Lower leg skin (tissue), 3 donors: ENCODE results near the gene MPST.

Source experiments
- POLR2A ChIP-seq, 2 donors: fragments of 450-650 bp; IDR thresholded peaks; one replicate each; pipeline ENCODE4 v1.6.1; 2016 to 2017; ENCODE audit warnings: antibody characterized with exemption in 2 of 2, mild to moderate bottlenecking in 1 of 2, moderate library complexity in 1 of 2
- TF ChIP-seq, protein P1 (sequence below), 3 donors: fragments of 450-650 bp; IDR thresholded peaks; one replicate each; pipeline ENCODE4 v1.5.1; 2016; ENCODE audit warnings: antibody characterized with exemption in 3 of 3, mild to moderate bottlenecking in 3 of 3, moderate library complexity in 2 of 3

GRCh38 chr22:37043828-37044538 is 24.4 kb downstream of the MPST start:
- TF ChIP-seq, protein P1, sequence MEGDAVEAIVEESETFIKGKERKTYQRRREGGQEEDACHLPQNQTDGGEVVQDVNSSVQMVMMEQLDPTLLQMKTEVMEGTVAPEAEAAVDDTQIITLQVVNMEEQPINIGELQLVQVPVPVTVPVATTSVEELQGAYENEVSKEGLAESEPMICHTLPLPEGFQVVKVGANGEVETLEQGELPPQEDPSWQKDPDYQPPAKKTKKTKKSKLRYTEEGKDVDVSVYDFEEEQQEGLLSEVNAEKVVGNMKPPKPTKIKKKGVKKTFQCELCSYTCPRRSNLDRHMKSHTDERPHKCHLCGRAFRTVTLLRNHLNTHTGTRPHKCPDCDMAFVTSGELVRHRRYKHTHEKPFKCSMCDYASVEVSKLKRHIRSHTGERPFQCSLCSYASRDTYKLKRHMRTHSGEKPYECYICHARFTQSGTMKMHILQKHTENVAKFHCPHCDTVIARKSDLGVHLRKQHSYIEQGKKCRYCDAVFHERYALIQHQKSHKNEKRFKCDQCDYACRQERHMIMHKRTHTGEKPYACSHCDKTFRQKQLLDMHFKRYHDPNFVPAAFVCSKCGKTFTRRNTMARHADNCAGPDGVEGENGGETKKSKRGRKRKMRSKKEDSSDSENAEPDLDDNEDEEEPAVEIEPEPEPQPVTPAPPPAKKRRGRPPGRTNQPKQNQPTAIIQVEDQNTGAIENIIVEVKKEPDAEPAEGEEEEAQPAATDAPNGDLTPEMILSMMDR (IDR thresholded peaks at IDR 0.05), result no peak
- no peak for TF ChIP-seq POLR2A (IDR thresholded peaks at IDR 0.05)
